Measurements from ENCODE around the gene GNA14. TPM values are rescaled to one million over a fixed set of nuclear protein-coding genes. Genes with fewer than 3 reads are reported as not detected.
"Not testable (repeated sequence)": the region's sequence is repeated elsewhere in the genome, so short reads cannot be mapped to it uniquely, and the experiment has no call there.

The GNA14 gene
- total RNA-seq, 8 experiments from 2014 or later: 0.16 to 0.79 (median 0.46) TPM; not detected in 1

- WGBS, 10 experiments: 0 to 100% (median 87%) methylated on average over 1 to 3 of the region's 3 CpGs; no CpG with 5 or more reads in 1 of the 10 experiments
- no peak overlapping the region for H3K27ac ChIP-seq
- ATAC-seq (replicated peaks in 6 of 8): peak in 2 of 8 experiments; percentile 8 to 23
- in situ Hi-C loops (cut with MboI; ENCODE audit: low pct_unique_long_range_greater_than_20kb in 2 of 9, low sequenced_read_pairs in 9 of 9, unreplicated experiment in 9 of 9): no loop called here
- H3K4me3 ChIP-seq: no peak overlapping the region
- no peaks in the 10 kb centered on the region for H3K4me1 ChIP-seq (replicated peaks in 1 of 2)
Measured at GRCh38 chr9:77508396-77508795, 139.7 kb downstream of the GNA14 start.

GRCh38 chr9:77507212-77507961 is 140.7 kb downstream of the GNA14 start:
- WGBS, 10 experiments: 57 to 100% (median 72%) methylated on average over 2 to 7 of the region's 7 CpGs; no CpG with 5 or more reads in 1 of the 10 experiments
- no peak overlapping the region for H3K4me3 ChIP-seq
- no peak for ATAC-seq (replicated peaks in 6 of 8)
- H3K4me1 ChIP-seq (replicated peaks in 1 of 2): no peaks in the 10 kb centered on the region
- in situ Hi-C loops (cut with MboI; ENCODE audit: low pct_unique_long_range_greater_than_20kb in 2 of 9, low sequenced_read_pairs in 9 of 9, unreplicated experiment in 9 of 9): no loop called here
- H3K27ac ChIP-seq: no peak overlapping the region

- Histone ChIP-seq H3K4me1 (replicated peaks in 1 of 2) (no peaks in the 10 kb centered on the region), H3K27ac (no peak overlapping the region), H3K4me3 (no peak overlapping the region)
- WGBS, 10 experiments: 0 to 100% (median 76%) methylated on average over 1 to 5 of the region's 5 CpGs; no CpG with 5 or more reads in 1 of the 10 experiments
- in situ Hi-C loops (cut with MboI; ENCODE audit: low pct_unique_long_range_greater_than_20kb in 2 of 9, low sequenced_read_pairs in 9 of 9, unreplicated experiment in 9 of 9): no loop called here
- peak in 3 of 8 experiments; percentile 72 to 80 (median 75) for ATAC-seq (replicated peaks in 6 of 8)
Measured at GRCh38 chr9:77505232-77505631, 142.9 kb downstream of the GNA14 start.

- Histone ChIP-seq H3K4me1 (replicated peaks in 1 of 2) (no peaks in the 10 kb centered on the region), H3K27ac (no peak overlapping the region), H3K4me3 (no peak overlapping the region)
- 52 to 100% (median 70%) methylated on average over 1 to 2 of the region's 3 CpGs; no CpG with 5 or more reads in 3 of the 10 experiments for WGBS, 10 experiments
- ATAC-seq (replicated peaks in 6 of 8): no peak
- in situ Hi-C loops (cut with MboI; ENCODE audit: low pct_unique_long_range_greater_than_20kb in 2 of 9, low sequenced_read_pairs in 9 of 9, unreplicated experiment in 9 of 9): no loop called here
Measured at GRCh38 chr9:77502568-77502967, 145.6 kb downstream of the GNA14 start.

GRCh38 chr9:77498891-77499290 is 149.2 kb downstream of the GNA14 start:
- H3K27ac ChIP-seq: no peak overlapping the region
- ATAC-seq (replicated peaks in 6 of 8): no peak

GRCh38 chr9:77497322-77498198 is 150.6 kb downstream of the GNA14 start:
- Histone ChIP-seq H3K27ac (no peak overlapping the region), H3K4me1 (replicated peaks in 1 of 2) (no peaks in the 10 kb centered on the region), H3K4me3 (no peak overlapping the region)
- WGBS, 10 experiments: 52 to 100% (median 86%) methylated on average over 1 to 4 of the region's 6 CpGs; no CpG with 5 or more reads in 1 of the 10 experiments
- in situ Hi-C loops (cut with MboI; ENCODE audit: low pct_unique_long_range_greater_than_20kb in 2 of 9, low sequenced_read_pairs in 9 of 9, unreplicated experiment in 9 of 9): no loop called here
- peak in 1 of 8 experiments; percentile 80 for ATAC-seq (replicated peaks in 6 of 8)

More at GRCh38 chr9:77498891-77499290, 149.2 kb downstream of the GNA14 start:
- in situ Hi-C loops (cut with MboI; ENCODE audit: low pct_unique_long_range_greater_than_20kb in 2 of 9, low sequenced_read_pairs in 9 of 9, unreplicated experiment in 9 of 9): no loop called here
- no peaks in the 10 kb centered on the region for H3K4me1 ChIP-seq (replicated peaks in 1 of 2)
- 11 to 100% (median 86%) methylated on average over 1 of the region's 1 CpG; no CpG with 5 or more reads in 5 of the 10 experiments for WGBS, 10 experiments
- no peak overlapping the region for H3K4me3 ChIP-seq

GRCh38 chr9:77495834-77496671 is 152.1 kb downstream of the GNA14 start:
- Histone ChIP-seq H3K4me3 (no peak overlapping the region), H3K4me1 (replicated peaks in 1 of 2) (no peaks in the 10 kb centered on the region), H3K27ac (no peak overlapping the region)
- in situ Hi-C loops (cut with MboI; ENCODE audit: low pct_unique_long_range_greater_than_20kb in 2 of 9, low sequenced_read_pairs in 9 of 9, unreplicated experiment in 9 of 9): no loop called here
- 0 to 86% (median 67%) methylated on average over 1 to 3 of the region's 4 CpGs; no CpG with 5 or more reads in 1 of the 10 experiments for WGBS, 10 experiments
- ATAC-seq (replicated peaks in 6 of 8): no peak

- H3K4me1 ChIP-seq (replicated peaks in 1 of 2); in situ Hi-C loops (cut with MboI; ENCODE audit: low pct_unique_long_range_greater_than_20kb in 2 of 9, low sequenced_read_pairs in 9 of 9, unreplicated experiment in 9 of 9); ATAC-seq (replicated peaks in 6 of 8); H3K27ac ChIP-seq; H3K4me3 ChIP-seq: not testable (repeated sequence)
- 100% methylated on average over 2 of the region's 18 CpGs; no CpG with 5 or more reads in 9 of the 10 experiments for WGBS, 10 experiments
Measured at GRCh38 chr9:77490279-77490678, 157.8 kb downstream of the GNA14 start.

GRCh38 chr9:77489405-77490163 is 158.5 kb downstream of the GNA14 start:
- H3K4me1 ChIP-seq (replicated peaks in 1 of 2); H3K4me3 ChIP-seq; ATAC-seq (replicated peaks in 6 of 8); in situ Hi-C loops (cut with MboI; ENCODE audit: low pct_unique_long_range_greater_than_20kb in 2 of 9, low sequenced_read_pairs in 9 of 9, unreplicated experiment in 9 of 9); H3K27ac ChIP-seq: not testable (repeated sequence)
- 17 to 100% (median 84%) methylated on average over 1 to 8 of the region's 23 CpGs; no CpG with 5 or more reads in 2 of the 10 experiments for WGBS, 10 experiments

GRCh38 chr9:77488439-77489126 is 159.5 kb downstream of the GNA14 start:
- in situ Hi-C loops (cut with MboI; ENCODE audit: low pct_unique_long_range_greater_than_20kb in 2 of 9, low sequenced_read_pairs in 9 of 9, unreplicated experiment in 9 of 9): no loop called here
- 24 to 91% (median 70%) methylated on average over 1 of the region's 1 CpG; no CpG with 5 or more reads in 2 of the 10 experiments for WGBS, 10 experiments
- ATAC-seq (replicated peaks in 6 of 8): peak in 3 of 8 experiments; percentile 71 to 76 (median 72)

GRCh38 chr9:77486968-77487367 is 161.2 kb downstream of the GNA14 start:
- H3K27ac ChIP-seq: no peak overlapping the region
- H3K4me3 ChIP-seq: no peak overlapping the region
- ATAC-seq (replicated peaks in 6 of 8): peak in 3 of 8 experiments; percentile 44 to 62 (median 58)
- 0 to 20% (median 9%) methylated on average over 1 of the region's 1 CpG; no CpG with 5 or more reads in 3 of the 10 experiments for WGBS, 10 experiments
- in situ Hi-C loops (cut with MboI; ENCODE audit: low pct_unique_long_range_greater_than_20kb in 2 of 9, low sequenced_read_pairs in 9 of 9, unreplicated experiment in 9 of 9): no loop called here
- no peaks in the 10 kb centered on the region for H3K4me1 ChIP-seq (replicated peaks in 1 of 2)

More at GRCh38 chr9:77488439-77489126, 159.5 kb downstream of the GNA14 start:
- Histone ChIP-seq H3K4me3 (no peak overlapping the region), H3K4me1 (replicated peaks in 1 of 2) (no peaks in the 10 kb centered on the region), H3K27ac (no peak overlapping the region)

Data from motor neuron (in vitro differentiated cells).